ENCODE measurements around the gene TCL1B.

Gene TCL1B

DNA sequence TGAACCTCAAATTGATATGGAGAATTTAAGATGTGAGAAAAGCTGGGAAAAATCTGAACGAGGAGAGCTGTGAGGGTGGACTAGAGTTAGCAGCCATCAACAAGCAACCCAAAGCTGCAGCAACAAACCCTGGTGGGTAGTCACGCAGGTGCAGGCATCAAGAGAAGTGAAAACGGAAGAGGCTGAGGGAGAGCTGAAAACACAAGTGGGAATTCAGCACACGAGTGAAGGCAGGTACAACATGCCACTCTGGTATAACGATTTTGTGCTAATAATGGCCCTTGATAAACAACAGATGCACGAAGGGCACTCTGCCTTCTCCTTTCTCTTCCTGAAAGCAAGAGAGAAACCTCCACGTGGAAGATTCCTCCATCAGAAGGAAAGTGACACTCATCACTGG lies 11.5 kb downstream of the TCL1B start:
- no peak for DNase-seq (ENCODE audit: low spot score)
- in situ Hi-C loops (cut with MboI; ENCODE audit: low sequenced_read_pairs, unreplicated experiment) = no loop called here
- TF ChIP-seq, protein P1, sequence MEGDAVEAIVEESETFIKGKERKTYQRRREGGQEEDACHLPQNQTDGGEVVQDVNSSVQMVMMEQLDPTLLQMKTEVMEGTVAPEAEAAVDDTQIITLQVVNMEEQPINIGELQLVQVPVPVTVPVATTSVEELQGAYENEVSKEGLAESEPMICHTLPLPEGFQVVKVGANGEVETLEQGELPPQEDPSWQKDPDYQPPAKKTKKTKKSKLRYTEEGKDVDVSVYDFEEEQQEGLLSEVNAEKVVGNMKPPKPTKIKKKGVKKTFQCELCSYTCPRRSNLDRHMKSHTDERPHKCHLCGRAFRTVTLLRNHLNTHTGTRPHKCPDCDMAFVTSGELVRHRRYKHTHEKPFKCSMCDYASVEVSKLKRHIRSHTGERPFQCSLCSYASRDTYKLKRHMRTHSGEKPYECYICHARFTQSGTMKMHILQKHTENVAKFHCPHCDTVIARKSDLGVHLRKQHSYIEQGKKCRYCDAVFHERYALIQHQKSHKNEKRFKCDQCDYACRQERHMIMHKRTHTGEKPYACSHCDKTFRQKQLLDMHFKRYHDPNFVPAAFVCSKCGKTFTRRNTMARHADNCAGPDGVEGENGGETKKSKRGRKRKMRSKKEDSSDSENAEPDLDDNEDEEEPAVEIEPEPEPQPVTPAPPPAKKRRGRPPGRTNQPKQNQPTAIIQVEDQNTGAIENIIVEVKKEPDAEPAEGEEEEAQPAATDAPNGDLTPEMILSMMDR (IDR thresholded peaks at IDR 0.05; ENCODE audit: borderline replicate concordance, control extremely low read depth, extremely low read depth, insufficient read depth, missing control alignments) = no peak

DNA sequence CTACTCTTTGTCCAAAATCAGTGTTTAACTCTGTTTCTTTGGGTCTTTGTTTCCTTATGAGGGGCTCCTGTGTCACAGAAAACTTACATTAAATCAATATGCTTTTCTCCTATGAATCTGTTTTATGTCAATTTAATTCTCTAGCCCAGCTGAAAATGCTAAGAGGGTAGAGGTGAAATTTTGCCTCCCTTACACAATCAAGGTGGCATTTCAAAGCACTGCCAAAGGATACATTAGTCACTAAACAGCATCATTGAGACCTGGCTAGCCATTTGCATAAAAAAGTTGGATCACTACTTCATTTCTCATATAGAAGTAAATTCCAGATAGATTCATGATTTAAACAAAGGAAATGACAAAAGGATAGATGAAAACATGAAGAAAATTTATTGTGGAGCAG lies 12.1 kb downstream of the TCL1B start:
- TF ChIP-seq, protein P1 (IDR thresholded peaks at IDR 0.05; ENCODE audit: borderline replicate concordance, control extremely low read depth, extremely low read depth, insufficient read depth, missing control alignments) = no peak
- in situ Hi-C loops (cut with MboI; ENCODE audit: low sequenced_read_pairs, unreplicated experiment) = no loop called here
- DNase-seq (ENCODE audit: low spot score) = no peak

DNA sequence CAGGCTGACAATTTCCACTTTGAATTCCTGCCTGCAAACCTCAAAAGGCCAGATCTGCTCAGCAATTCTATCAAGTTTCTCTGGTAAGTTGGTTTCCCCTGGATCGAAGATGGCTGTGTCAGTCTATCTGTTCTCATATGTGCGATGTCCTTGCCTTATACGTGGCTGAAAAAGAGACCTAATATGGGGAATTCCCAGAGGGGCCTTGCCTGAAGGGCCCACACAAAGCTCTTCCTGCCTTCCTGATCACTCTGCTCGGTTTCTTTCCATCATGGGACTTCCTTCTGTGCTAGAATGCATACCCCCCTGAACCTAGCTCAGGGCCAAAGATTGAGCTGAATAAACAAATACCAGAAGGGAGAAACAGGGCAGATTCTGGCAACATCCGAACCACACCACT lies 13.2 kb downstream of the TCL1B start:
- DNase-seq (ENCODE audit: low spot score) = peak; percentile 64
- TF ChIP-seq, protein P1 (IDR thresholded peaks at IDR 0.05; ENCODE audit: borderline replicate concordance, control extremely low read depth, extremely low read depth, insufficient read depth, missing control alignments) = no peak
- in situ Hi-C loops (cut with MboI; ENCODE audit: low sequenced_read_pairs, unreplicated experiment) = no loop called here

DNA sequence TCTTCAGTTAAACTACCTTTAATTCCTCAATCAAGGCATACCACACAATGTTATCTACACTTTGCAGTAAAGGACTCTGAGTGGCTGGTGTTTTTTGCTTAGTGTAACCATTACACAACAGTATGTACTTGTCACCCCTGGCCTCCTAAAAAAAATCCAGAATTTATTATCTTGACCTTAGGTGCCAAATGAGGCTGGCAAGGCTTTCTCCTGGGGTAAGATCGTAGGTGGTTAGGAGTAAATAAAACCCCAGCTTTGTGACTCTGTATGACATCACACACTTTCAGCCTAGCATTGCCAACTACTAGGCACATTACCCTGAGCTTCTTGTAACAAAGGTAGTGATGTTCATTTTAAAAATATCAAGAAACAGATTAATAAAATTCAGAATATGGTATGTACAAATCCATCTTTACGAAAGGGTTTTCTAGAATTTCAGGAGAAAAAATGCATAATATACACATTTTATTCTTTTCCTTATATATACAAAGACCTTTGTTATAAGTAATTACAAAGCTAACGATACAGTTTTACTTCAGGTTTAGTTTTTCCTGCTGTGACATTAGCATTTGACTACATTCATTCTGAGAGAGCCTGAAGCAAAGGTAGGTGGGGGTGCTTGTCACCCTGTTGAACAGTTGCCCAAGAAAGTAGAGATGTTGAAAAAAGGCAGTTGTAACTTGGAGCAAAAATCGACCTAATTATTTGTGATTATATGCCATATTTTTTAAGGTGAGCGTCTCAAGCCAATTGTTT lies 14.2 kb downstream of the TCL1B start:
- no peak for DNase-seq (ENCODE audit: low spot score)
- TF ChIP-seq, protein P1 (IDR thresholded peaks at IDR 0.05; ENCODE audit: borderline replicate concordance, control extremely low read depth, extremely low read depth, insufficient read depth, missing control alignments) = no peak
- in situ Hi-C loops (cut with MboI; ENCODE audit: low sequenced_read_pairs, unreplicated experiment) = no loop called here

DNA sequence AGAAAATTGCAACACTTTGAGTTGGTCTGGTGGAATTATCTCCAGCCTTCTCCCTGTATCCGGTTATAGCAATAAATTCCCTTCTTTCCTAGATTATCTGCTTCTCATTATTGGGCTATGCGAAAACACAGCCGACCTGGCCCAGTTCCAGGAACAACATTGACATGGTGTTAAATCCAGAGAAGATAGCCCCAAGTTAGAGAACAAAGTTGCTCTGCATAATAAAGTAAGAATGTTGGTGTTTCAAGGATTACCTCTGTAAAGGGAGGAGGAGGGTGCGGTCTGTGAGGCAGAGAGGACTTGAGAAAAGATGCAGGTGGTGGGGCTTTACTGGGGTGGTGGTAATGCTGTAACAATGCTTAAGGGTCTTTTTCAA lies 15.6 kb downstream of the TCL1B start:
- in situ Hi-C loops (cut with MboI; ENCODE audit: low sequenced_read_pairs, unreplicated experiment) = no loop called here
- DNase-seq (ENCODE audit: low spot score) = no peak
- TF ChIP-seq, protein P1 (IDR thresholded peaks at IDR 0.05; ENCODE audit: borderline replicate concordance, control extremely low read depth, extremely low read depth, insufficient read depth, missing control alignments) = no peak

DNA sequence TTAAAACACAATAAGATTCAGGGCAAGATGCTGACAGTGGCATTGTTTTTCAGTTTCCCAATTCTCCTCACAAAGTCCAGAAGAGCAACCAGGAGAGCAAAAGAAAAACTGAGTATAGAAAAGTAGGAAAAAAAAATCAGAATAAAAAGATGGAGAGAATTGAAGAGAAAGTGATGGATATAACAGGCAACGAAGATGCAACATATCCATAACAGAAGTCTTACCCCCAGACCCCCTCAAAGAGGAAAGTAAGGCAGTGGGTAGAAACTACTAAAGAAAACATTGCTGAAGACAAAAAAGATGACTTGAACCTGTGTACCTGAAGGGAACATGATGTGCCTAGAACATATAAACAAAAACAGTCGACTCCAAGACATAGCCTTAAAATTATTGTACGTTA lies 17.1 kb downstream of the TCL1B start:
- DNase-seq (ENCODE audit: low spot score) = no peak
- in situ Hi-C loops (cut with MboI; ENCODE audit: low sequenced_read_pairs, unreplicated experiment) = no loop called here
- TF ChIP-seq, protein P1 (IDR thresholded peaks at IDR 0.05; ENCODE audit: borderline replicate concordance, control extremely low read depth, extremely low read depth, insufficient read depth, missing control alignments) = no peak
